Measurements from ENCODE around the gene MTERF1.

DNA sequence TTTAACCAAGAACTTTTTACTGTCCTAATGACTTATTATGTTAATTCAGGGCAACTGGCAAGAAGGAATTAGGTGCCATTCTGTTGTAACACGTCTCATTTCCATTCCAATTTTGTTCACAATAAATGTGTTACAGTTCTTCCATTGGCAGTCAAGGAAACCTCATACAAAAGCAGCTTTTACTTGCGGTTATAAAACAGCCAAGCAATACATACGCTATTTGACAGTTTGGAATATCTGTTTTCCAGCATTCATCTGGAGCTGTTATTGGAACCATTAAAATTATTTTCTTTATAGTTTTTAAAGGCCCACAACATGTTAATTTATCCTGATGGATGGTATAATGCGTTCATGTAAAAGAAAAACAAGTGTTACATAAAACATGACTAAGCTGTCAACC is 33.3 kb downstream of the MTERF1 start:
- TF ChIP-seq, protein P1, sequence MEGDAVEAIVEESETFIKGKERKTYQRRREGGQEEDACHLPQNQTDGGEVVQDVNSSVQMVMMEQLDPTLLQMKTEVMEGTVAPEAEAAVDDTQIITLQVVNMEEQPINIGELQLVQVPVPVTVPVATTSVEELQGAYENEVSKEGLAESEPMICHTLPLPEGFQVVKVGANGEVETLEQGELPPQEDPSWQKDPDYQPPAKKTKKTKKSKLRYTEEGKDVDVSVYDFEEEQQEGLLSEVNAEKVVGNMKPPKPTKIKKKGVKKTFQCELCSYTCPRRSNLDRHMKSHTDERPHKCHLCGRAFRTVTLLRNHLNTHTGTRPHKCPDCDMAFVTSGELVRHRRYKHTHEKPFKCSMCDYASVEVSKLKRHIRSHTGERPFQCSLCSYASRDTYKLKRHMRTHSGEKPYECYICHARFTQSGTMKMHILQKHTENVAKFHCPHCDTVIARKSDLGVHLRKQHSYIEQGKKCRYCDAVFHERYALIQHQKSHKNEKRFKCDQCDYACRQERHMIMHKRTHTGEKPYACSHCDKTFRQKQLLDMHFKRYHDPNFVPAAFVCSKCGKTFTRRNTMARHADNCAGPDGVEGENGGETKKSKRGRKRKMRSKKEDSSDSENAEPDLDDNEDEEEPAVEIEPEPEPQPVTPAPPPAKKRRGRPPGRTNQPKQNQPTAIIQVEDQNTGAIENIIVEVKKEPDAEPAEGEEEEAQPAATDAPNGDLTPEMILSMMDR (IDR thresholded peaks at IDR 0.05) = no peak
- TF ChIP-seq GATA2 (CRISPR knock-in tag; IDR thresholded peaks at IDR 0.05) (no peak), CHD2 (IDR thresholded peaks at IDR 0.05; ENCODE audit: low read length, partially characterized antibody) (no peak), TAF1 (IDR thresholded peaks at IDR 0.05; ENCODE audit: borderline replicate concordance, low read depth, low read length) (no peak), POLR2AphosphoS5 (IDR thresholded peaks at IDR 0.05; ENCODE audit: low read depth, low read length) (no peak), SMC3 (IDR thresholded peaks at IDR 0.05; ENCODE audit: low read depth, low read length) (no peak)
- TF ChIP-seq, protein P2, sequence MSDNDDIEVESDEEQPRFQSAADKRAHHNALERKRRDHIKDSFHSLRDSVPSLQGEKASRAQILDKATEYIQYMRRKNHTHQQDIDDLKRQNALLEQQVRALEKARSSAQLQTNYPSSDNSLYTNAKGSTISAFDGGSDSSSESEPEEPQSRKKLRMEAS (IDR thresholded peaks at IDR 0.05; ENCODE audit: low read depth) = no peak
- TF ChIP-seq, protein P3, sequence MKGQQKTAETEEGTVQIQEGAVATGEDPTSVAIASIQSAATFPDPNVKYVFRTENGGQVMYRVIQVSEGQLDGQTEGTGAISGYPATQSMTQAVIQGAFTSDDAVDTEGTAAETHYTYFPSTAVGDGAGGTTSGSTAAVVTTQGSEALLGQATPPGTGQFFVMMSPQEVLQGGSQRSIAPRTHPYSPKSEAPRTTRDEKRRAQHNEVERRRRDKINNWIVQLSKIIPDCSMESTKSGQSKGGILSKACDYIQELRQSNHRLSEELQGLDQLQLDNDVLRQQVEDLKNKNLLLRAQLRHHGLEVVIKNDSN (IDR thresholded peaks at IDR 0.05; ENCODE audit: borderline replicate concordance, low read depth) = no peak
